Stimulated activated CD8-positive, alpha-beta memory T cell treated with anti-CD3 and anti-CD28 coated beads, Interleukin-7, amount 100 ng/mL, for 4 hours (primary cell): Measurements from ENCODE around the gene VPS26B.
A peak's percentile ranks its signal among the peaks of the same experiment; 100 is the strongest.
"Not testable (repeated sequence)": the region's sequence is repeated elsewhere in the genome, so short reads cannot be mapped to it uniquely, and the experiment has no call there.

Source experiments
- DNase-seq, 2 donors: peaks; one replicate each; pipeline ENCODE4 v3.0.0-alpha.2; 2020; ENCODE audit warnings: low read depth in 2 of 2

Gene VPS26B

DNA sequence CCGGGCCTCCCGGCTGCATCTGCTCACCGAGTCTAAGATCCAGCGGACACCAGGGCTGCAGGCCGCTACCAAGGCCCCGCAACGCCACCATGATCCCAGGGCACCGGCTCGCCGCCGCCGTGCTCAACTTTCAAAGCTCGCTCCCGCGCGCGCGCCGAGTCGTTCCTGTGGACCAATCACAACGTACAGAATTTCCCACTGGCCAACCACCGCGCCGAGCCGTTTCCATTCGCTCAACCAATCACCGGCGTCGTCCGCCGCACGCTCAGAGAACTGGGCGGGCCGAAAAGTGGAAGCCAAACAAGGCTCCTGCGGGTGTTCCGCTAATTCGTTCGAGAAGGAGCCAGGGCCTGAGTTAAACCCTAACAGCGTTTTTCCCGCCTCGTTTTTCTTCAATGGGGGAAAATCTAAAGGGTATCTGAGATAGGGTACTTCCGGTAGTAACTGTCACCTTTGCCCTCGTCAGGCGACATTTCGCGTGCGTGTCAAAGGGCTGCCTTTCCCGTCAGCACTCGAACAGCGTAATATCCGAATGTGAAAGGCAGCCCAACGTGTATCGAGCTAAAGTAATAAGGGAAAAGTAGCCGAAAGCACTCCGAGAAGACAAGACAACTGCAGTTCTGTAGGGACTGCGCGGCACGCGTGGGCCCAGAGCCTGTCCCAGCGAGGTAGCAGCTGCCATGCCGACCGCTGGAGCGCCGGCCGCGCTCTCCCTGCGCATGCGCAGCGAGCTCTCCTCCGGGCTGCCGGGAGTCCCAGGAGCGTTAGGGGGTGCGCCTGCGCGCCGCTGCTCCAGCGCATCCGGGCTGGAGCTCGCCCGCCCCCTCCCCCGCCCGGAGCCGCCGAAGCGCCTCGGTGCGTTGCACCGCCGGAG lies at the start of gene VPS26B, which contains the start of gene NCAPD3:
Gene VPS26B (plus strand): TSS at position 836 of the 874 bp plus-strand sequence. CDS start 452 bp downstream, outside the sequence.
Gene NCAPD3 (minus strand): TSS at position 132 of the 874 bp plus-strand sequence. CDS start 41 bp downstream, at position 91.
- peak; percentile 93 to 94 for DNase-seq

DNA sequence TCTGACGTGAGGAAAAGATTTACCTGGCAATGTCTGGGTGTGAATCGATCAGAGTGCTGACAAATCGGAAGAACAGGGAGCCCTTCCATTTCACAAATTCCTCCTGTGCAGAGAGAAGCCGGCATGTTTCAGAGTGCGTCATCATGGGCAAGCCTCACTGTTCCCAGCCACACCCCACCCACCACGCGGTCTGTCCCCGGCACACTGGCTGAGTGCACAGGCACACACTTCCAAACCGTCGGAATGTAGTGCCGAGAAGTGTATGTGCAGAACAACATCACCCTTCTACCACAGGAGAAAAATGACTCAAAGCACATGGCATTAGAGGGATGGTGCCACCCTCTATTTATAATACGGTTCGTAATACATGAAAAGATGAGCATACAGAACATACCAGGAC lies 48.2 kb upstream of the VPS26B start:
- DNase-seq: no peak

DNA sequence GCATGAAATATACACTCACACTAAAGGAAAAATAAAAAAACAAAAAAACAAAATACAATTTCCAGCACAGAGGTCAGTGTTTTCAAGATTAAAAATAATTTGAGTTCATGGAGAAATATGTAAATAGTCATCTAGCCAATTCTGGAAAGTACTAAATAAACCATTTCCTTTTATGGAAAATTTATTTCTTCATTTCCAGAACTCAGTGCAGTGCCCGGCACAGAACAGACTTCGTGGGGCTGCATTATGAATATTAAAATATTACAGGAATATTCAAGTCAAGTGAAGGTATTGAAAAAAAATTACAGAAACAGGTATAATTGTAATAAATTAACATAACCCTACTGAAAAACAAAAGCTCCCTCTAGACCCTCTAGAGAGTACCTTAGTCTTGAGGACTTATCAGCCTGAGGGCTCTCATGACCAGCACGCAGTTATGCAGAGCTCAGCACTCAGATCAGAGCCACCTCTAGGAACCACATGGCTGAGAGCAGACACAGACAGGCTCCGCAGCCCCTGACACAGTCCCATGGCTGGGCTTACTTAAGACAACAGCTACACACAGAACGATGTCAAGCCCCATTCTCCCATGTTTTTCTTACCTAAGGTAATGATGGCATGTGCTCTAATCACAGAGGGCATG lies 46.3 kb upstream of the VPS26B start:
- no peak for DNase-seq

DNA sequence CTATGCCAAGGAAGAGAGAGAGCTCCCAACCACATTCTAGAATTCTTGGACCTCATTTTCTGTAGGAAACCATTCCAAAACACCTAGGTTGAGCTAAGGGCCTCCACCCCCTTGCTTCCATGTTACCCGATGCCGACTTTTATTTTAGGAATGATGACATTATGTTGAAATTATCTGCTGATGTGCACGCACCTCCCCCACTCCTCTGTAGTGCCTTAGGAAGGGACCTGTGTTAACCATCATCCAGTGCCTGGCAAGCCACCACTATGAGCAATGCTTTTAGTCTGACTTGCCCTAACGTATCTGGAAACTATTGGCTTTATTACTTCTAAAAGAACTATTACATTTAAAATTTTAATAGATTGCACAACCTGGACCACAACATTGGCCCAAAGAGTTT lies 42.8 kb upstream of the VPS26B start:
- DNase-seq: no peak

DNA sequence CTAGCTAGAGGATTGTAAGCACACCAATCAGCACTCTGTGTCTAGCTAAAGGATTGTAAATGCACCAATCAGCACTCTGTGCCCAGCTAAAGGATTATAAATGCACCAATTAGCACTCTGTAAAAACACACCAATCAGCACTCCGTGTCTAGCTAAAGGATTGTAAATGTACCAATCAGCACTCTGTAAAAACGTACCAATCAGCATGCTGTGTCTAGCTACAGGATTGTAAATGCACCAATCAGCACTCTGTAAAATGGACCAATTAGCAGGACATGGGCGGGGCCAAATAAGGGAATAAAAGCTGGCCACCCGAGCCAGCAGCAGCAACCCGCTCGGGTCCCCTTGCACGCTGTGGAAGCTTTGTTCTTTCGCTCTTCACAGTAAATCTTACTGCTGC lies 36.4 kb upstream of the VPS26B start:
- DNase-seq: not testable (repeated sequence)

DNA sequence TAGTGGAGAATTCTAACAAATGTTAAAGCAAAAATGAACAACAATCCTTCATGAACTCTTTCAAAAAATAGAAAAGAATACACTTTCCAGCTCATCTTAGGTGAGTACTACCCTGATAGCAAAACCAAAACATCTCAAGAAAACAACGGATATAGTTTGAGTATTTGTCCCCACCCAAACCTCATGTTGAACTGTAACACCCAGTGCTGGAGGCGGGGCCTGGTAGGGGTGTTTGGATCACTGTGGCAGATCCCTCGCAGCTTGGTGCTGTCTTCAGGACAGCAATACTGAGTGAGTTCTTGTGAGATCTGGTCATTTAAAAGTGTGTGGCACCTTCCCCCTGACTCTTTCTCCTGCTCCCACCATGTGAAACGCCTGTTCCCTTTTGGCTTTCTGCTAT lies 27.7 kb upstream of the VPS26B start:
- DNase-seq: no peak

DNA sequence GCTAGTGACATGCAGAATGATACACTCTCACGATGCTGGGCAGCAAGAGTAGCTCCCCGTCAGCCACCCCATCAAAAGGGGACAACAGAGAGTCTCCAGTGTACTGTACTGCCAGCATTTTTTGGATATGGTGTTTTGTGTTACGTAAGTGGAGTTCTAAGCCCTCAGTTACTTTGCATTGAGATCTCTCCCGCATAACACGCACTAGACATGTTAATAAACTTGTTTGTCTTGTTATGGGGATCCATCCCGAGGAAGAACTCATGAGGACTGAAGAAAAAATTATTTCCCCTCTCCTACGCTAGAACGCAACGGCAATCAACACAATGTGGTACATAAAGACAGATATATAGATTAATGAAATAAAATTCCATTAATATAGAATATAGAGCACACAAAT lies 24.9 kb upstream of the VPS26B start:
- no peak for DNase-seq

DNA sequence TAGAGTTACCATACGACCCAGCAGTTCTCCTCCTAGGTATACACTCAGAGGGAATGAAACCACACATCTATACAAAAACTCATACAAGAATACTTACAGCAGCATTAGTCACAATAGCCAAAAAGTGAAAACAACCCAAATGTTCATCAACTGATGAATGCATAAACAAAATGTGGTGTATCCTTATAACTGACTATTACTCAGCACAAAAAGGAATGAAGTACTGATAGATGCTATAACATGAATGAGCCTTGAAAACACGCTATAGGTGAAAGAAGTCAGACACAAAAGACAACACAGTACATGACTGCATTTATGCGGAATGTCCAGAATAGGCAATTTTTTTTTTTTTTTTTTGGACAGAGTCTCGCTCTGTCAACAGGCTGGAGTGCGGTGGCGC lies 23.8 kb upstream of the VPS26B start:
- DNase-seq: no peak

DNA sequence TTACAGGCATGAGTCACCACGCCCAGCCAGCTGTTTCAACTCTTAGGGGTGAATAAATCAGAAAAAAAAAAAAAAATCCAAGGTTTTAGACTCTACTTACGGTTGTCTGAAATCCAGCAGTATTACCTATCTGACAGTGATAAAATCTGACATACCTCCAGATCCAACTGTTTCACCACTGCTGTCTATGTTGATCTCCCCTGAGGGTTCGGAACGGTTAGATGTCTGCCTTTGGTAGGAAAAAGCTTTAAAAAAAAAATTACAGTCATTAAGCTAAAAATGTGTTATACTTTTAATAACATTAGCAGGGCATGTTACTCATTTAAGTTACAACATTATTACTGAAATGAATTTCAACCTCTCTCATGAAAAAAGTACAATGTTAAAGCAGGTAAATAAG lies 21.8 kb upstream of the VPS26B start:
- DNase-seq: no peak

DNA sequence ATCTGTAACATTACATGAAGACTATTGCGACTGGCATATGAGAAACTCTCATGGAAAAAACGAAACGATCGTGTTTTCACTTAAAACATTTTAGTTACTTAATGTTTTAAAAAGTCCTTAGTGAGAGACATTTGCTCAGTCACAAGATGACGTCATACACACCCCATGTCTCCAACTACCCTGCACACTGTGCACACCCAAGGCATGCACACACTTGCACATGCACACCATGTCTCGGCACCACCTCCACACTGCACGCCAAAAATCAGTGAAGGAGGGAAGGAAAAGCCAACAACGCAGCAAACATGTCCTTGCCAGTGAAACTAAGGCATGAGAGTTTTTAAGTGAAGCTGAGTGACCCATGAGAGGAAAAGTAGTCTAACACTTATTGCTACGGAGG lies 18.7 kb upstream of the VPS26B start:
- DNase-seq: no peak

DNA sequence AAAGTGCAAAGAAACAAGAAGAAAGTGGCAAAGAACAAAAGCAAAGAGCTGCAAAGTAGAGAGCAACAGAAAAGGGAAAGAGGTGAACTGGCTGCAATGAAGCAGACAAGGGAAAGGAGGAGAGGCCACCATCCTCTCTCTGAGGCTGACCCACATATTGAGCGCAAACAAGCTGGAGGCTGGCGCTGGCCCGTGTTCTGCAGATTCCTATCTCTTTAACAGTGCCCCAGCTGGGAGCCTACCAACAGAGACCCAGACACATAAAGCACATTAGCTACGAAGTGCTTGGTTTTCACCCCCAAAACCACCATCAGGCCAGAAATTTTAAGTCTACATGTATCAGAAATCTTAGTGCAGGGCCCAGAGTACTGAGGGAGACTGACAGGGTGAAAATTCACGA lies 18.3 kb upstream of the VPS26B start:
- DNase-seq: no peak

DNA sequence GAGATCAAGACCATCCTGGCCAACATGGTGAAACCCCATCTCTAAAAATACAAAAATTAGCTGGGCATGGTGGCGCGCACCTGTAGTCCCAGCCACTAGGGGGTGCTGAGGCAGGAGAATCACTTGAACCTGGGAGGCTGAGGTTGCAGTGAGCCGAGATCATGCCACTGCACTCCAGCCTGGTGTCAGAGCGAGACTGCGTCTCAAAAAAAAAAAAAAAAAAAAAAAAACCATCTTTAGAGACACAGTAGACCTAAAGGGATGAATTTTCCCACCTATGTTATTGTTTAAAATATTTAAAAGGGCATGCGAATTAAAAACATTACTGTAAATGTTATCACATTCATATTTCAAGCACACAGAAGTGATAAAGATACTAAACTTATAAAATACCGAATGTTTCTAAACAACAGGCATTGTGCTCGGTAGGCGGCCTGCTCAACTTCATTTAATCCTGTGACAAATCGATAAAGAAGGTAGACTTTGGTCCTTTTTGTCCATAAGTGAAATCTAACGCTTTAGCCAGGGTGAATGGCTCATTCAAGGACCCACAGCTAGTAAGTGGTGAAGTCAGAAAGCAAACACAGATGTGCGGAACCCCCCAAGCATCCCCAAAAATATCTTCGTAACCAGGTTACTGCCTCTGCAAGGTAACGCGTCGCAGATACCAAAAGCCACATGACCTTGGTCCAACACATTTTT lies 16.8 kb upstream of the VPS26B start:
- DNase-seq: peak; percentile 34 to 40

DNA sequence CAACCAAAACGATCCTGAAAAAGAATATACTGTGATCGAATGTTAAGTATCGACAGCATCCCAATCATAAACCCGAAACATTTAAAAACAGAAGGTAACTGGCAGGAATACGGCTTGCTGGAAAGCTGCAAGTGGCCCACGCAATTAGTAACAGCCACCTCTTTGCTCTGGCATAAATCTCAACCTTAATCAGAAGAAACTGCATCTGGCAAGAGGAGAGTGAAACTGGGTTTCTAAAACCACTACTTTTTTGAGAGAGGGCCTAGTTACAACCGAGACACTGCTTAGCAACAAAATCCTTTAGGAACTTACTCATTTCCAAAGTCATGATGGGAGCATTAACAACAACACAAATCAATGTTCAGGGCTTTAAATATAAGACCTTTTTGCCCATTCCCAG lies 8.6 kb upstream of the VPS26B start:
- DNase-seq: no peak

DNA sequence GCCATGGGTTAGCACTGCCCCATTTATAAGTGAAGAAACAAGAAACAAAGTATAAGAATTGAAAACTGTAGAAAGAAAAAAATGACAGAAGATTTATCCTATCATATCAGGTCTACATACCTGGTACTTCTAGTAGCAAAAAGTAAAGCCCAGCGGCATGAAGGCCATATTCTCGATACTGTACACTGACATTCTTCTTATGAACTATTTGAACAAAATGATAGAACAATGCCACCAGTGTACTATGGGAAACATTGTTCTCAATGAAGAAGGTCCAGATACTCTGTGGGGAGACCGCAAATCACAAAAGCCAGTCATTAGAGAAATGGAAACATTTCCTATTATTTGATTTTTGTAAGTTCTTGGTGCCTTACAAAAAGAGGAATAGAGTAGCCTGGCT lies 7.7 kb upstream of the VPS26B start:
- no peak for DNase-seq

DNA sequence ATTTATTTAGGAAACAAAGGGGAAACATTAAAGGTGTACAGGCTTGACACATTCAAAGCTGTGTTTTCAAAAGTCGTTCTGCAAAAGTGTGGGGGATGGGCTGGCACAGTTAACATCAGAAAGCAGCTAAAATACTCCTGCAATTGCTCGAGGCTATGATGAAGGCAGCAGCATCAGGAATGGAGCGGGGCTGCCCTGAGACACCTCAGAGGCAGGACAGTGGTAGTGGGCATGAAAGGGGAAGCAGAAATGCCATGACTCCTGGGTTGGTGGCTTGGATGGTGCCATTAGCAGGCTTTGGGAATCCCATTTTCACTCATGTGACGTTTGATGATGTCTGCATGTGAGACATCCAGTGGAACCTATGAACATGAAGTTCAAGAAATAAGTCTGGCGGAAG lies 1.4 kb upstream of the VPS26B start:
- DNase-seq: no peak

DNA sequence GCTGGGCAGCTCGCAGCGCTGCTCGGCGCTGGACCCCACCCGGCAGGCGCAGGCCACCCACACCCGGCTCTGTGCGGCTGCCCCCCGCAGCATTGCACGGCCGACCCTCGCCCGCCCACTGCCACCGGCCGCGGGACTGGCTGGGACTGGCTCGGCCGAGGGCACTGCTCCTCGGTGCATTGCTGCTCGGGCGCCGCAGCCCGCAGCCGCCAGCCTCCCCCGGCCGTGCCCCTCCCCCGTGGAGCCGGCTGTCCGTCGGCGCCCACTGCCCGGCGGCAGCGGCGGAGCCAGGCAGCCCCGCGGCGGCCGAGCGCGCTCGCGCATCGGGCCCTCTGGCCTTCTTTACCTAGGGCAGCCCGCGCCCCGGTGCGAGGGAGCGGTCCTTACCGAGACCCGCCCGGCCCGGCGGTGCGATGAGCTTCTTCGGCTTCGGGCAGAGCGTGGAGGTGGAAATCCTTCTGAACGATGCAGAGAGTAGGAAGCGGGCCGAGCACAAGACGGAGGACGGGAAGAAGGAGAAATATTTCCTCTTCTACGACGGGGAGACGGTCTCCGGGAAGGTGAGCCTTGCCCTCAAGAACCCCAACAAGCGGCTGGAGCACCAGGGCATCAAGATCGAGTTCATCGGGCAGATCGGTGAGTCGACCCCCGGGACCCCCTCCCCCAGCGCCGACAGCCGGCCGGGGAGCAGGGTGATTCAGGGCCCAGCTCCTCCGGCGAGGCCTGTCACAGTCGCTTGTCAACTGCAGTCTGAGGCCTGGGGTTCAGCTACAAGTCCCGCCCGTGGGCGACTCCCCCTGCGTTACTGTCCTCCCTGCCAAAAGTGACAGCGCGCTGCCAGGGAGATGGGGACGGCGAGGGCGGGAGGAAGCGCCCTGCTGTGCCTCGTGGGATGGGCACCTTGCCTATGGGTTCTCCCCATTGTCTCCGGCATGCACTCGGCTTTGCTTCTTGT lies 516 bp downstream of the VPS26B start:
- peak; percentile 34 to 43 for DNase-seq

DNA sequence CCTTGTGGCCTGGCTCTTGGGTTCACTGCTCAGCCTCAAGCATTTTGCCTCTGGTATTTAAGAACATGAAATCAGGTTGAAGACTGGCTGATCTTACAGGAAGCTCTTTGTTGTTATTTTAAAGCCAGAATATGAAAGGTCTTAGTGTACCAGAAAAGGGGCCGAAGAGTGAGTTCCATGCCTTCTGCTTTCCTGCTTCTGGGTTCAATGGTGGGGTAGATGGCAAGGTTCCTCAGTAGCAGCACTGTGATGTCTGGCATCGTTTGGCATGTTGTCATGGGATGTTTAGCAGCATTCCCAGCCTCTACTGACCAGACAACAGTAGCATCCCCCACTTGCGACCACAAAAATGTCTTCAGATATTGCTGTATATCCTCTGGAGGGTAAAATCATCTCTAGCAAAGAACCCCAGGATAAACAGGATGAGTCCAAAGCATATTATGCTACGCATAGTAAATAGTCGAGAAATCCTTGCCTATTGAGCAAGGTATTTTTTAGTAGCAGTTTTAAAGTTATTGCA lies 2.4 kb downstream of the VPS26B start:
- no peak for DNase-seq

DNA sequence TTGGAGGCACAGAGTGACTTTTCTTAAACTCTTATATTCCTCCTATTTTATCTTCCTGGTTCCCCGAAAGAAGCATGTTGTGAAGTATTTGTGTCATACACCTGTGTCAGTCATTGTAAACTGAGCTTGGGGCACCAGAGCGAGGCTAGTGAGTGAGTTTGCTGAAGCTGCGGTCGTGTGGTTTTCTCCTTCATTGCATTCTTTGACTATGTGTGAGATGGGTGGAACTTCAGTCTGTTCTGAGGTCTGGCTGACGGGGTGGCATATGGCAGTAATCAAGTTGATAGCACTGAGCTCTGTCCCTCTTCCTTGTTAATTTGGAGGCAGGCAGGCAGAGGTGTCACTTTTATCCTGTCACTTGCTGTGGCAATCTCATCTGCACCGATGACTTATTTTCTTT lies 4.2 kb downstream of the VPS26B start:
- DNase-seq: peak; percentile 20 to 27

DNA sequence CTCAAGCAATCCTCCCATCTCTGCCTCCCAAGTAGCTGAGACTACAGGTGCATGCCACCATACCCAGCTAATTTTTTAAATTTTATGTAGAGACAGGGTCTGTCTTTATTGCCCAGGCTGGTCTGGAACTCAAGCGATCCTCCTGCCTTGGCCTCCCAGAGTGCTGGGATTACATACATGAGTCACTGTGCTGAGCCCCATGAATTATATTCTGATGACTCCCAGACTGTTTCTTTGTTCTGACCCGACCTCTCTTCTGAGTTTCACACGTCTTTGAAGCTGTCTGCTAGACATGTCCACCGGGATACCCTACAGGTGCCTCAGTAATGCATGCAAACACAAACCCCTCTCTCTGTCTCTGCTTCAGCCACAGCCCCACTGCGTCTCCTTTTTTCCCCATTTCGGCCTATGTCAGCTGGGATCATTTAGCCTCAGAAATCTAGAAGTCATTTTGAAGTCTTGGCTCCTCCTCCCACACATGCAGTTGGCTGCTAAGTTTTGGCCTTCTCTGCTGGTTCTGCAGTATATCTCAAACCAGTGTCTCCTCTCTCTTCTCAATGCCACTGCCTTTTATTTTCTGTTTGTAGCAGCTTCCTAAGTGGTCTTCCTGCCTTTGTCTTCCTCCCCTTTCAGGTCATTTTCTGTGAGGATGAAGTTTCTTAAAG lies 4.8 kb downstream of the VPS26B start:
- DNase-seq: no peak

DNA sequence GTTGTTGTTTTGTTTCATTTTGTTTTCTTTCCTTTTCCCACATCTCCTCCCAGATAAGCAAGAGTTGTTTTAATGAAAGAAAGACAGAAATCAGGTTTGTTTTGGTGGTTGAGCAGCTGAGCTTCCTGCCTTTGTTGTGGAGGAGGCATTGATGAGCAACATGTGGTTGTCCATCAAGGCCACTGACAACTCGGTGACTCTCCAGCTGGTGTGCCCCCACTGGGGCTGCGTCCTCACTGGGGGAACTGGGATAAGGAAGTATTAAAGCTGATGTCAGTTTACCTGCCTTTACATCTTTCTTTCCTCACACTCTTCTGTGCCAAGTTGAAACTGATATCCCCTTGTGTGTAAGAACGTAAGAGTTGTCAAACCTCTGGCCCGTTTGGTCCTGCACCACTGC lies 5.9 kb downstream of the VPS26B start:
- DNase-seq: no peak
